Activated gamma-delta T cell (primary cell): Measurements from ENCODE around the gene BTG4.

ENCODE experiments used
- DNase-seq: peaks from one replicate; lab custom pipeline; 2025; lab: John Stamatoyannopoulos, UW
- total RNA-seq, 2 donors: gene quantifications; one replicate each; lab custom pipeline; 2026; lab: John Stamatoyannopoulos, UW

The BTG4 gene
- total RNA-seq = 0 reads per million in 2 donors

GRCh38 chr11:111512296-111513239 lies at the start of gene BTG4:
Gene BTG4, minus strand, starts transcription at chr11:111512386. Its CDS starts 13,610 bp downstream, at chr11:111498776.
- no peak for DNase-seq

DNA sequence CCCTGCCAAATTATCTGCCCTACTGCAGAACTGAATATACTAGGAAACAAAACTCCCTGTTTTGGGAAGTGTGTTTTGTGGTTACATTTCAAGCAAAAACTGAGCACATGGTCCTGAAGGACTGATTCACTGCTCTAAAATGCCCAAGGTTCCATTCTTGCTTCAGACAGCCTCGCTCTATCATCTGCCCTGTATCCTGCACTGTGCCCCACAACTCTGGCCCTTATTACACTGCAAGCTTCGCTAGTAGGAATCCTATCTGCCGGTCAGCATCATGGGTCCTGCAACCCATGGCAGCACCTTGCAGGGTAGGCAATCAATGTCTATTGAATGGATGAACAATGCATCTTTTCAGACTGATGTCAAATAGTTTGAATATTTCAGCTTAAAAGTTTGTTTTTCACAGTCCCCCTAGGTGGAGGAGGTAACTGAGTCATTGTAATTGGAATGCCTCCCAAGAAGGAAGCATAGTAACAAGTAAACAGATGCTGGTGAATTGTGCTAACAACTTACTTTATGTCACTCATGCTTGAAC lies 49.7 kb upstream of the BTG4 start:
- DNase-seq = no peak

DNA sequence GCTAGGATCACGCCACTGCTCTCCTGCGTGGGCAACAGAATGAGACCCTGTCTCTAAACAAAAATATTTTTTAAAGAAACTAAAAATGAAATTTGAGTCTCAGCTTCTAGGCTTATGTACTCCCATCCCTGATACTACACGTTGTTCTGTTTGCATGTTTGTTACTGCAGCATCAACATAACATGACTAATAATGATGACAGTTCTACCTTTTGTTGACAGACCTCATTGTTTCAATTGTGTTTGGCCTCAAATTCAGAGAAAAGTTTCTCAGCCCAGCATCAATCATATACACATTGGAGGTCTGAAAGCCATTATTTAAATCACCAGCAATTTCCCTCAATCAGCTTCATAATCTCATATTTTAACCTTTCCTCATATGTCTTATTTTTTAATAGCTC lies 49.1 kb upstream of the BTG4 start:
- no peak for DNase-seq

GRCh38 chr11:111560800-111561199 lies 48.6 kb upstream of the BTG4 start:
- DNase-seq = no peak

- no peak for DNase-seq
Observed at GRCh38 chr11:111559800-111560464, 47.7 kb upstream of the BTG4 start.

- DNase-seq = no peak
Observed at GRCh38 chr11:111557425-111558111, 45.4 kb upstream of the BTG4 start.

DNA sequence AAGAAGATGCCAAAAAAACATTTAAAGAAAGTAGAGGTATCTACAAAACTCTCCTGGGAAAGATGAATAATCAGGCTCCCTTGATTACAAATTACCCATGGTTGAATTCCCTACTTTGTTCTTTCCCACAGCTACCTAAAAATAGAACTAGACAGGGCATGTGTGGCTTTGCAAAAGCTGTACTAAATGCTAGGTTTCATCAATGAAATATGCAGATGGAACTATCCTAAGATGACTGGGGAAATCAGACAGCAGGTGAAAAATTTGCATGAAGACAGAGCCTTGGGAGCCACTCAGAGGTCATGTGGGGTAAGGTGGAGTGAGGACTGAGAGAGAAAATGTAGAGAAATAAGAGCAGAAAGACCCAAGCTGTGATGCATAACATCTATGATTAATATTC lies 43.1 kb upstream of the BTG4 start:
- no peak for DNase-seq

GRCh38 chr11:111554532-111554931 lies 42.3 kb upstream of the BTG4 start:
- DNase-seq = no peak

- no peak for DNase-seq
Observed at GRCh38 chr11:111550258-111550657, 38.1 kb upstream of the BTG4 start.

GRCh38 chr11:111549869-111550203 lies 37.6 kb upstream of the BTG4 start:
- DNase-seq = no peak

GRCh38 chr11:111549196-111549868 lies 37.1 kb upstream of the BTG4 start:
- no peak for DNase-seq

DNA sequence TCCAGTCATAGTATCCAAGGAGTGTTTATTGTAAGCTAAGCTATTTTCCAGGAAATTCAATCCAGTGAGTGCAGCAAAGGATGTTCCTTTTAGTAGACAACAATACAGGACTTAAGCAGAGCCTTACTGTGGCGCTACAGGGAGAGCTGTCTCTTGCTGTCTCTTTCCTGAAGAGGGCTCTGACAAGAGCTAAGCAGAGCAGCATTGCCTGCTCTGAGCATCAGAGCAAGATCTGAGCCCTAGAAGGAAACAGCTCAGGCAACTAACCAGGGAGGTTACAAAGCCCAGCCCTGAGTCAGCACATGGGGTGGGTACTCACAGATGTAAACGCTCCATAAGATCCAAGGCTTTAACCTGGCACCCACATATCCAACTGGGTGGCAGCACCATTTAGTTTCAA lies 36.3 kb upstream of the BTG4 start:
- no peak for DNase-seq

DNA sequence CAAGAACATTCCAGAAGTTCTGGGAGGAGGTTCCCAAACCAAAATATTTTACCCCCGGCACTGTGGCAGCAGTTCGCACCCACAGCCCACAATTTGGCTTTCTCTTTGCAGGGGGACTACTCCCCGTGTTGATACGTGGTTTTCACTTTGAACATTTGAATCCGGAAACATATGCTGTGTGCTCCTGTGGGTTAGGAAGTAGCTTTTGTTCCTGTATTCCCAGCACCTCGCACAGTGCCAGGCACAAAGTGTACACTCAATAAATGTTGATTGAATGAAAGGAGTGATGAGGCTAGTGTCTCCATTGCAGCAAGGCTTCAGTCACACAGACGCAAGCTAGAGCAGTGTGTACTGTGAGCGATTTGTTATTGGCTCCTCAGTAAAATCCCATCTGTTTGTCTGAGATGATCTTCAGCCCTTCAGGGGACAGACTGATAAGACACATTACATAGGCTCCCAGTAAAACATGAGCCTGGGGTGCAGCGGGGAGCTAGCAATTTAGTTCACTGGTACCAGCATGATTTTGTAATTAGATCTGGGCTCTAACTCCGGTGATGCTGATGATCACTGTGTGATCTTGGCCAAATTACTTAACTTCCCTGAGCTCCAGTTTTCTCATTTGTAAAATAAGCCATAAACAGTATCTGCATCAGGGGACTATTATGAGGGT lies 30.6 kb upstream of the BTG4 start:
- no peak for DNase-seq

DNA sequence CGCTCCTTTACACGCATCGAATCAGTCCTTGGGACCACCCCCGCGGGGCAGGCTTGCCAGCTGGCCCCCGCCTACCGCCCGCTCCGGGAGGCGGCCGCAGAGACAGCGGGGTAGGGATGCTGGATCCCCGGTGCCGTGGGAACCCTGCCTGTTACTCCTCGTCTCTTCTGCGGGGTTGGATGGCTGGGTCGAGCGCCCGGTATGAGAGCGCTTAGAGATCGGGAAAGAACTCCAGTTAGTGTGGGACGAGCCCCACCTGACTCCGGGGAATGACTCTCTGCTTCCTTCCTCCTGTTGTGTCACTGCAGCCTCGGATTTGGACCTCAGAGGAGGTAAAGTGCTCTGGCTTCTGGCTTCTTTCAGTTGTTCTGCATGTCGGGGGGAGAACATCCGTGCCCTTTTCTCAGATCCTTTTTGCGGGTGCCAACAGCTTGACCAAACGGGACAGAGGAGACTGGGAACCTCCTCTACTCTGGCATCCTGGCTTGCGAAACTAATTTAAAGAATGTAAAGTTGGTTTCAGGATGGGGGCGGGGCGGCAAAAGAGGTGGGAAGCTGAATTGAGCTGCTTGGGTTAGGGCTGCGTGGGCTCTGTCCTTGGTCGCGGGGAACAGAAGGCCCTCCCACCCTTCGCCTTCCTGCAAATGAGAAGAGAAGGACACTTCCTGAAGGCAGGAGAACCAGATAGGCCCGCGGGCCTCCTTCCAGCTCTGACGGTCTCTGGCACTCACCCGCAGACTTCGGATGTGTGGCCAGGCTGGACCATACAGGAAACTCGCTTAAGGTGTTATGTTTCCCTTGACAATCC lies 29.3 kb upstream of the BTG4 start:
- DNase-seq = no peak

DNA sequence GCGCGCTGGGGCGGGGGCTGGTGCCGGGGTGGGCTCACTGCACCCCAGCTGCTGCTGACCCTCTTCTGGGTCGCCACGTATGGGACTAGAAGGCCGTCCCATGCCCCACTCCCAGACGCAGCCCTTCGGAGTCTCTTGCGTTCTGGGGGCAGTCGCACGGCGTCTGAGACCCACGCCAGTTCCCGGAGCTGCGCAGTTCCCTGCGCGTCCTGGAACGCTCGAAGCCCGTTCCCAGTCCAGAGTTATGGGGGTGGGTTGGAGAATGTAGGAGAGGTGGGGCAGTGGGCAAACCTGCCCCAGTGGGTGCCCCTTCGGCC lies 28.7 kb upstream of the BTG4 start:
- no peak for DNase-seq

GRCh38 chr11:111540114-111540936 lies 28.1 kb upstream of the BTG4 start, which contains the start of gene LAYN:
Gene LAYN, plus strand, starts transcription at chr11:111540720. Its CDS starts 124 bp downstream, at chr11:111540844.
- DNase-seq = peak; percentile 19

GRCh38 chr11:111539426-111540113 lies 27.4 kb upstream of the BTG4 start:
- DNase-seq = no peak

DNA sequence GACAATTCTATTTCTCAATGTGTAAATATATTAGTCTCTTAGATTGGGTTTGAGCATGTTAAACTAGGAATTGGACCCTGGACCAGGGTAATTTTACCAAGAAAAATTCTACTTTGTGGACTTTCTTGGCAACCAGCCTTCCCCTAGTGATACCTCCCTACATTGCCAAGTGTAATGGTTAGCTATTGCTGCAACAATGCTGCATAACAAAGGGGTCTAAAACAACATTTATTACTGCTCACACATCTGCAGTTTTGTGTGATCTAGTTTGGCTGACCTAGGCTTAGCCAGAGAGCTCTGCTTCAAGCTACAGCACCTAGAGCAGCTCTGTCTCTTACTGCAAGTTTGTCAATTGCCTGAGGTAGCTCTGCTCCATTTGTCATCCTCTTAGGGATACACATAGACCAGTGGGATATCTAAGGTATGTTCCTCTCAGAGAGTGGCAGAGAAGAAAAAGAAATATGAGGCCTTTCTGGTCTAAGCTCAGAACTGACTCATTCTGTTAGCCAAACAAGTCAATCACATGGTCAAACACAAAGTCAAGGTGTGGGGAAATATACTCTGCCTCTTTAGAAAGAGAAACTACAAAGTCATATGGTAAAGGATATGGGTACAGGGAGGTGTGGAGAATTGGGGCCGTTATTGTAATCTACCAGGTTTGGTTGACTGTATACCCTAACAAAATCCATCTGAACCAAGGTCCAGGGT lies 26.4 kb upstream of the BTG4 start:
- no peak for DNase-seq
